A549 treated with dexamethasone at 1 μM for 4 hours (cell line): ENCODE results near the gene C2CD3. TPM values are rescaled to one million over a fixed set of nuclear protein-coding genes. Genes with fewer than 3 reads are reported as not detected.

Experiments
- total RNA-seq: library from RNA; stranded (reverse); fragments of 200-300 nt; extraction: Qiagen RNA extraction; gene quantifications from 5 replicates; pipeline ENCODE4 v1.2.3, GENCODE V29; 2022

The C2CD3 gene
- total RNA-seq: 14.0 to 19.3 TPM (median 17.4 TPM) in 5 replicates

GRCh38 chr11:74170694-74171629, at the start of gene C2CD3, which contains the start of gene PPME1:
Gene C2CD3, minus strand, starts transcription at chr11:74171002. Its CDS starts 210 bp downstream, at chr11:74170792.
Gene PPME1, plus strand, starts transcription at chr11:74171289. Its CDS starts 133 bp downstream, at chr11:74171422.

GRCh38 chr11:74008373-74009229, 162.2 kb downstream of the C2CD3 start, which contains the start of gene UCP3:
Gene UCP3, minus strand, starts transcription at chr11:74009085. Its CDS starts 2,043 bp downstream, at chr11:74007042.

GRCh38 chr11:73982595-73982989, 188.2 kb downstream of the C2CD3 start, which contains the start of gene UCP2:
Gene UCP2, minus strand, starts transcription at chr11:73982843. Its CDS starts 4,465 bp downstream, at chr11:73978378.

Other genes with a start within 250 kb of the C2CD3 start
- gene DNAJB13, start 220.0 kb downstream of the C2CD3 start, total RNA-seq: 0.56 to 0.95 TPM (median 0.78 TPM) in 5 replicates
- gene UCP2, start 188.2 kb downstream of the C2CD3 start, total RNA-seq: 83.0 to 92.6 TPM (median 87.9 TPM) in 5 replicates
- 0.68 to 1.7 TPM (median 1.1 TPM) in 5 replicates for gene UCP3, start 161.9 kb downstream of the C2CD3 start, total RNA-seq
- 58.0 to 61.8 TPM (median 60.0 TPM) in 5 replicates for gene PPME1, start 287 bp upstream of the C2CD3 start, total RNA-seq
- gene P4HA3, start 140.6 kb upstream of the C2CD3 start, total RNA-seq: 38.4 to 63.0 TPM (median 47.6 TPM) in 5 replicates
- 12.1 to 20.5 TPM (median 19.2 TPM) in 5 replicates for gene PGM2L1, start 227.4 kb upstream of the C2CD3 start, total RNA-seq